Inflammatory macrophage treated with lipopolysaccharide for 1 hour (primary cell): ENCODE results near the gene SLC26A9.
A peak's percentile ranks its signal among the peaks of the same experiment; 100 is the strongest.

Source experiments
- DNase-seq, 2 donors: peaks; one replicate each; pipeline ENCODE4 v3.0.0-alpha.2; 2020 to 2022

SLC26A9 gene

GRCh38 chr1:205972491-205973168, 29.4 kb upstream of the SLC26A9 start:
- no peak for DNase-seq

DNA sequence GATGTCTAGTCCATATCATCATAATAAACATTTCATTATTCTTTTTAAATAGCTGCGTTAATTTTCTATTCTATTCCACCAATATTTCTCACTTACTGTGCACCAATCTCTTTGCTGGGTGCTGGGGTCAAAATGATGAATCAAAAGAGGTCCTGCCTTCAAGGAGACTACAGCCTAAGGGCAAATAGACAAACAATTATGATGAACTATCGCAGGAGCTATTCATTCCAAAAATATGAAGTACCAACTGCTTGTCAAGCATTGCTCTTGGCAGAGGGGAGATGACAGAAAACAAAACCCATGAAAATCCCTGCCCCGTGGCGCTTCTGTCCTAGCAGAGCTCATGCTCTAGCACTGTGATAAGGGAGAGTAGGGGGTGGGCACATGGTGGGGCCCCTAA, 28.8 kb upstream of the SLC26A9 start:
- DNase-seq, result no peak

DNA sequence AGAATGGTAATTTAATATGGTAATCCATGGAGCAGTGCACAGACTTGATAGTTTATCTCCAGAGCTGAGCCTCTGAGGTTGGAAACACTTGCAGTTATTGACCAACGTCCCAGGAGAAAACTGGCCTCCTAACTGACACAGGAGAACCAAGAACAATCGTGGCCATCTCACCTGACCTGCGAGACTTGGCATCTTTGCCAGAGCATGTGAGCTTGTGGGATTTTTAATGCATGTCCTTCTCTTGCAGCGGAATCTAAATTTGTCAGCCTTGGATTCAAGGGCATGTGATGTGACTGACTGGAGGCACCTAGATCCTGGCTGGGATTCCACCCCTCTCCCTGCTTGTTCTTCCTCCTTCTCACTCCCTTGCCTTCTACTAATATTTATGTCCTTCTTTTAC, 27.8 kb upstream of the SLC26A9 start:
- DNase-seq, result no peak

DNA sequence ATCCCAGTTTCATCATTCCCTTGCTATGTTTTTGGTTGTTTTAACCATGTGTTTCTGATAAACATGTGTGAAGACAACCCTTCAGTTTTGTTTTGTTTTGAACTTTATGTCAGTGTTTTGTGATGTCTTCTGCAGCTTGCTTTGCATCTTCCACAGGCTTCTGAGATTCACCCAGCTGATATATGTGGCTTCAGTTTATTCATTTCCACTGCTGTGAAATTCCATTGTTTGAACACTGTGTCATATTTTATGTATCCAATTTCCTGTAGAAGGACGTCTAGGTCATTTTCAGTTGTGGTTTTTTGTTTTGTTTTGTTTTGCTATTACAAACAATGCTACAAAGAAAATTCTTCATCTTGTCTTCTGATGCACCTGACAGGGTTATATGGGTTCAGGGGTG, 27.2 kb upstream of the SLC26A9 start:
- DNase-seq, result no peak

- DNase-seq, result no peak
Measured at GRCh38 chr1:205969229-205969628, 26.0 kb upstream of the SLC26A9 start.

- no peak for DNase-seq
Measured at GRCh38 chr1:205967554-205968335, 24.5 kb upstream of the SLC26A9 start.

DNA sequence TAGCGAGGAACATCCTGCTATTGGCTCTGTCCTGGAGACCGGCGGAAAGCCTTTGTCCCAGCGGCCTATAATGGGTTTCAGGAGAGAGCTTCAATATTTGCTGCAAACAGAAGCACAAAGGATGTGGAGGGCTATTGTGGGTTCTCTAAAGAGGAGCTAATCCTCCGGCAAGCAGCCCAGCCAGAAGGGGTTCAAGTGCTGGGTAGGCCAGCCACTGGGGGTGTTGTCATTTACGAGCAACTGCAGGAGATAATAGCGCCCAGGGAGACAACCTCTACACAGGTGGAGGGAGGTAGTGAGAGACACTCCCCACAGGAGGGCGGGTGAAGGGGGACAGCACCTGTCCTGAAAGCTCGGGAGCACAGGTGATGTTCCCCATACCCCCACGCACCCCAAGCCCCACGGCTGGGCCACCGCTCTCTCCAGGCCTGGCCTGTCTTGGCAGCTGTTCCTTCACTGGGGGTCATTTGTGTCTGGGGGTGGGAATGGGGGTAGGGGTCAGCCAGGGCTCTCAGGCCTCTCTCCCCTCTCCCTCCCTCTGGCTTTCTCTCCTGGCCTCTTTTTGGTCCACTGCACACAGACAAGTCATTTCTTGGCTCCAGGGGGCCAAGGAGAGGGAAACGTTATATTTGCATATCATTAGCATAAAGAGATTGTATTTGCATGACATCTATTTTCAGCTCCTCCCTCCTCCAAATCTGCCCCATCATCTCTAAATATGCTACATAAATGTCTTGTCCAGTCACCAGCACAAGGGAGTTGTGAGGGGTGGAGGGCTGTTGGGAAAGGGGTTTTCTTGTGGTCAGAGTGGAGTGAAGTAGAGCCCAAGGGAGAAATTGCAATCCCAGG, 22.0 kb upstream of the SLC26A9 start:
- DNase-seq, result no peak

DNA sequence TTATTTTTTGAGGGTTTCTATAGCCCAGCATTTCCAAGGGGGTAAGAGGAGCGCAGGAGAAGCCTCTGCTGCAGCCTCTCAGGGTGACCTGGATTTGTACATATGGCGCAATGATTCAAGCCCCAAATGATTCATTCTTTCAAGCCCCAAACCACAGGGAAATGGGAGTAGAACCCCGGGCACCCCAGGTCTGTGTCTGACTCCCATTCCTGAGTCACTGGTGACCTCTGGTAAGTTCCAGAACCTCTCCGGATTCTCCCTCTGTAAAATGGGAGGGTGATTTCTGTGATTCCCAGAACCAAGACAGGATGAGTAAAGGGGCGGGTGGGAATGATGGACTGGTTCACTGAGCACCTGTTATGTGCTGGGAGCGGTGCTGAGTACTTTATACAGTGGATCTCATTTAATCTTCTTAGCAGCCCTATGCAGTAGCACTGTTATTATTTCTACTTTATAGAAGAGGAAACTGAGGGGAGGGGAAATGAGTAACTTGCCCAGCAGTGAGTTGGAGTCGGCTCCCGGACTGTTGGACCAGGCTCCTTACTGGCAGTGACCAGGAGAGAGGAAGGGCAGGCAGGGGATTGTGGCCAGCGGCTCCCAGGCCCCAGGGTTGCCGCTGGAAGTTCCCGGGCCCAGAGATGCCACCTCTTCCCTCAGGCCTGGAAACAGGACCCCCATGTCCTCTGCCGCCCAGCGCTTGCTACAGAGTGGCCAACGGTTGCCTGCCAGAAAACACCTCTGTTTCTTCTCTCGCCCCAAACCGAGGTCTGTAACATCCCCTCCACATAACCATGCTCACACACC, 20.3 kb upstream of the SLC26A9 start:
- DNase-seq, result peak; percentile 26 to 39

DNA sequence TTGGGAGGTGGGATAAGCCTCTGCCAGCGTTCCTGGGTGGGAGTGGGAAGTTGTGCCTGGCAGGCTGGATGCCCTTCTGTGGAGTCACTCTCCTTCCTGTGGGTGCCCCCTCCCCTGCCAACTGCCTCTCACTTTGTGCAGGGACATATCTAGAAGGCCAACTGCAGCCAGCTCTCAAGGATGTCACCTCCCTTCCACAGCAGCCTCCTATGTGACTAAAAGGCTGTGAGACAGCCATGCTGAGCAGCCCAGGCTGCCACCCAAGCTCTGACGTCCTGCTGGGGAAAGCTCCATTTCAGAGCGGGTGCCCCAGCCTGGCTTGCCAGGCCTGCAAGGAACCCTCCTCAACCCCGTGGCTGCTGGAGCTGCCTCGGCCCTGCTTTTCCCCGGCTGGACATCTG, 19.6 kb upstream of the SLC26A9 start:
- no peak for DNase-seq

GRCh38 chr1:205961991-205962820, 18.9 kb upstream of the SLC26A9 start:
- no peak for DNase-seq

DNA sequence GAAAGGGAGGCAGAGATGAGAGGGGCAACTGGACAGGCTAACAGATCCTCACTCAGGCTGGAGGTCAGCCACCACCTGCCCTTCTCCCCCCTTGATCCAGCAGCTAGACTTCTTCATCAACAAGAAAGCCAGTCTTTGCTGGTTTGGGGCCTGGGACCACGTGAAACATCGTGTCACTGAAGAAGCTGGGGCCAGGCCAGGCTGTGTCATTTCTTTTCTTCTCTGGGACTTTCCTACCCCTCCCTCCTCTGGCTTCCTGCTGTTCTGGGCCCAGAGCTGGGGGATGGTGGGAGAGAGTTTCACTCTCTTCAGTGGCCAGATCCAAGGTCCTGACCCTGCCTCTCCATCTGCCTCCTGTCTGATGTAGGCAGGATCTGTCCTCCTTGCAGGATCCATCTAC, 18.1 kb upstream of the SLC26A9 start:
- DNase-seq, result peak; percentile 25 to 28

DNA sequence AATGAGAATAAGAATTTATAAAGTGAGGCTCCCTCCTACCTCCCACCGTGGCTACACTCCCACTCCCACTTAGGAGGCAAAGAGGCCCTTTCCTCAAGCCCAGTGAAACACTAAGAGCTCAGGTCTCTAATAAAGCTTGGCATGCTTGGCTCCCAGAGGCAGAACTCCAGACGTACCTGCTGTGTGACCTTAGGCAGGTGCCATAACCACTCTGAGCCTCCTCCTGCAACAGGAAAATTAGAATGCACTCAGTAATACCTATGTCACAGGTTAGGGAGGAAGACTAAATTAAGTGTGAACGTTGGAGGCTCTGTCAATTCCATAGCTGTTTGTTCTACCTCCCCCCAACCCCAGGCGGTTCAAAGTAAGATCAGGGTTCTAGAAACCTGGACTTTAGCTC, 16.5 kb upstream of the SLC26A9 start:
- DNase-seq, result no peak

DNA sequence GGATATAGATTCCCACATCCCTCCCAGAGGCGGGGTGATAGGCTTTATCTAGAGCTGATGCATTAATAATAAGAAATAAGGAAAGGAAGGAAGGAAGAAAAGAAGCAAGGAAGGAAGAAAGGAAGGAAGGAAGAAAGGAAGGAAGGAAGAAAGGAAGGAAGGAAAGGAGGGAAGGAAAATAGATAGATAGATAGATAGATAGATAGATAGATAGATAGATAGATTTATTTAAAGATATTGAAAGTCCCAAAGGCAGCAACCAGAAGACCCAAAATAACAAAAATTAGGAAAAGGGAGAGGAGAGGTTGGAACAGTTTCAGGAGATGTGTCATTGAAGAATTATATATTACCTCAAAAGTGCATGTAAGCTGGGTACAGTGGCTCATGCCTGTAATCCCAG, 12.2 kb upstream of the SLC26A9 start:
- DNase-seq, result no peak

- no peak for DNase-seq
Measured at GRCh38 chr1:205954819-205955404, 11.7 kb upstream of the SLC26A9 start.

GRCh38 chr1:205951746-205952145, 8.5 kb upstream of the SLC26A9 start:
- peak in 1 of 2 donors; percentile 9 for DNase-seq

GRCh38 chr1:205950826-205951549, 7.7 kb upstream of the SLC26A9 start:
- peak; percentile 53 to 70 for DNase-seq

- no peak for DNase-seq
Measured at GRCh38 chr1:205950280-205950679, 7.0 kb upstream of the SLC26A9 start.

DNA sequence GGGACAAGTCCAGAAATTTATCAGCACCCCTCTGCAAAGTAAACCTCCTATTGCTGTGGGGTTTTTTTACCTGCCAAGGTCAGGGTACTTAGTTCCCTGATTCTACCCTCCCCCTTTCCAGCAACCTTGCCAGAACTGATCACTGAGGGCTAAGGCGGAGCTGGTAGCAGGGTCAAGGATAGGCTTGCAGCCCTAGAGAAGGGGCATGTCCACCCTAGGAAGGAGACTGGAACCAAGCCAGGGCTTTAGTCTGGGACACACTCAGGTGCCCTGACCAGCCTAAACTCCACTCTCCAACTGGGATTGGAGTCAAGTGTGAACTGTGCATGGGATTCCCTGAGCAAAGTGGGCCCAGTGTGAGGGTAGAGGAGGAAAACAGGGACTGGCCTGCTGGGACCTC, 6.5 kb upstream of the SLC26A9 start:
- no peak for DNase-seq

GRCh38 chr1:205948886-205949285, 5.6 kb upstream of the SLC26A9 start:
- DNase-seq, result no peak

- DNase-seq, result peak; percentile 57 to 67
Measured at GRCh38 chr1:205948039-205948438, 4.8 kb upstream of the SLC26A9 start.

DNA sequence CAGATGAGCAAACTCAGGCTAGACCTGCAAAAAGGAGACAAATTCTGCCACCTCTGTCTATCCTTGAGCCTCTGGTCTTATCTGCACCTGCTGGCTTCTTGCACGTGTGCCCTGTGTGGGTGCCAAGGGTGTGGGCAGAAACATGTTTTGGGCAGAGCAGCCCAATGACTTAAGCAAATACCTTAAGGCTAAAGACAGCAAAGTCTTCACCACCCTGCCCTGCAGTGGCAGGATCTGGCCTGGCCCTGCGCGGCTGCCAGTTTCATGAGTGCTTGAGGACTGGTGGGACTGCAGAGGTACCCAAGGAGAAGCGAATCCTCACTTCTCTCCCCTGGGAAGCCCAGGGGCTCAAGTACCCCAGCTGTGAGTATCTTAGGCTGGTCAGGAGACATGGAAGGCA, 3.8 kb upstream of the SLC26A9 start:
- DNase-seq, result no peak
